ENCODE measurements around the gene UXS1.

DNA sequence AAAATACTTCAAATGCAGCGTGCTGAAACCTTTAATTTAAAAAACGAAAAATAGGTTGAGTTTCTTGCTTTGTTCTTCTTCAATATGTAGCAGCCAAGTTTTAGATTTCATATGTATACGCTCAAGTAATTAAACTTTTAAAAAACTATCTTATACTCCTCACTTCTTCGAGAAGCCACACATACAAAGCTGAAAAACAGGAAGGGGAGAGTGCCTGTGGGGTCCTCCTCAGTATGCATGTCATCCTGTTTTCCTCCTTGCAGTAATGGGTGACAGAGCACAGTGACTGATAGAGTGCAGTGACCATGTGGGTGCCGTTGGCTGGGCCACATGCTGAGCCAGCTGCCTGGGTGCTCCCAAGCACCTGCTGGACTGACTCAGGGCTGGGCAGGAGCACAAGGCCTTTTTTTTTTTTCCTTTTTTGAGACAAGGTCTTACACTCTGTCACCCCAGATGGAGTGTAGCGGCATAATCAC, 33.3 kb downstream of the UXS1 start:
- TF ChIP-seq POLR3G (IDR thresholded peaks at IDR 0.05; ENCODE audit: extremely low read depth, insufficient read length, insufficient replicate concordance) (no peak), HDAC3 (IDR thresholded peaks at IDR 0.05; ENCODE audit: borderline replicate concordance, partially characterized antibody) (no peak), SREBF2 (CRISPR knock-in tag; IDR thresholded peaks at IDR 0.05) (no peak), EZH2 (IDR thresholded peaks at IDR 0.05; ENCODE audit: borderline replicate concordance, low read depth, low read length) (no peak), MCM7 (IDR thresholded peaks at IDR 0.05) (no peak), CHD1 (IDR thresholded peaks at IDR 0.05; ENCODE audit: low read length) (no peak), POLR2AphosphoS5 (IDR thresholded peaks at IDR 0.05; ENCODE audit: control insufficient read depth, insufficient read depth, low read depth, low read length) (no peak), SP1 (CRISPR knock-in tag; IDR thresholded peaks at IDR 0.05) (no peak)
- TF ChIP-seq, protein P1, sequence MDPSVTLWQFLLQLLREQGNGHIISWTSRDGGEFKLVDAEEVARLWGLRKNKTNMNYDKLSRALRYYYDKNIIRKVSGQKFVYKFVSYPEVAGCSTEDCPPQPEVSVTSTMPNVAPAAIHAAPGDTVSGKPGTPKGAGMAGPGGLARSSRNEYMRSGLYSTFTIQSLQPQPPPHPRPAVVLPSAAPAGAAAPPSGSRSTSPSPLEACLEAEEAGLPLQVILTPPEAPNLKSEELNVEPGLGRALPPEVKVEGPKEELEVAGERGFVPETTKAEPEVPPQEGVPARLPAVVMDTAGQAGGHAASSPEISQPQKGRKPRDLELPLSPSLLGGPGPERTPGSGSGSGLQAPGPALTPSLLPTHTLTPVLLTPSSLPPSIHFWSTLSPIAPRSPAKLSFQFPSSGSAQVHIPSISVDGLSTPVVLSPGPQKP (CRISPR knock-in tag; IDR thresholded peaks at IDR 0.05), result no peak

Measured in K562 (cell line).